ENCODE data around the gene GALNT10. TPM values are rescaled to one million over a fixed set of nuclear protein-coding genes. Genes with fewer than 3 reads are reported as not detected.
A peak's percentile ranks its signal among the peaks of the same experiment; 100 is the strongest.

The GALNT10 gene
- total and polyA plus RNA-seq, 2 donors (not counting 1 experiment from before 2014, with no cell fraction given) = 18.3 to 35.8 TPM

DNA sequence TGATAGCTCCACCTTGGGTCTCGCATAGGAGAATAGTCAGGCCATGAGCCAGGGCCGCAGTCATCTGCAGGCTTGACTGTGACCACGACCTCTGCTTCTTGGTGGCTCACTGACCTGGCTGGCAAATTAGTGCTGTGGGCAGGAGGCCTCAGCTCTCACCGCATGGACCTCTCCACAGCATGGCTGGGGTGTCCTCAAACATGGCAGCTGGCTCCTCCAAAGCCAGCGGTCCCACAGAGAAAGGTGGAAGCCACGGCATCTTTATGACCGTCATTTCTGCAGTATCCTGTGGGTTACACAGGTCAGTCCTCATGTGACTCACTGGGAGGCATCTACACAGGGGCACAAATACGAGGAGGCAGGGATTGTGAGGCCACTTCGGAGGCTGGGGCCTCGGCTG lies 212.1 kb downstream of the GALNT10 start:
- H2AFZ ChIP-seq (ENCODE audit: low read length) = no peak overlapping the region
- no peak overlapping the region for H3K27ac ChIP-seq (ENCODE audit: insufficient read depth, low read length)
- no peaks in the 10 kb centered on the region for H3K36me3 ChIP-seq (ENCODE audit: control insufficient read depth, insufficient read depth, low read length)
- no peak overlapping the region for H3K4me2 ChIP-seq (ENCODE audit: extremely low read depth, insufficient read depth, low read length)
- H3K27me3 ChIP-seq (ENCODE audit: control insufficient read depth, insufficient read depth, low read length) = no peaks in the 10 kb centered on the region
- DNase-seq (ENCODE audit: low read depth in 2 of 2) = no peak
- H3K4me1 ChIP-seq (ENCODE audit: control insufficient read depth, extremely low read depth, insufficient read depth, low read length) = peaks cover 4% of the 10 kb centered on the region
- TF ChIP-seq, protein P1, sequence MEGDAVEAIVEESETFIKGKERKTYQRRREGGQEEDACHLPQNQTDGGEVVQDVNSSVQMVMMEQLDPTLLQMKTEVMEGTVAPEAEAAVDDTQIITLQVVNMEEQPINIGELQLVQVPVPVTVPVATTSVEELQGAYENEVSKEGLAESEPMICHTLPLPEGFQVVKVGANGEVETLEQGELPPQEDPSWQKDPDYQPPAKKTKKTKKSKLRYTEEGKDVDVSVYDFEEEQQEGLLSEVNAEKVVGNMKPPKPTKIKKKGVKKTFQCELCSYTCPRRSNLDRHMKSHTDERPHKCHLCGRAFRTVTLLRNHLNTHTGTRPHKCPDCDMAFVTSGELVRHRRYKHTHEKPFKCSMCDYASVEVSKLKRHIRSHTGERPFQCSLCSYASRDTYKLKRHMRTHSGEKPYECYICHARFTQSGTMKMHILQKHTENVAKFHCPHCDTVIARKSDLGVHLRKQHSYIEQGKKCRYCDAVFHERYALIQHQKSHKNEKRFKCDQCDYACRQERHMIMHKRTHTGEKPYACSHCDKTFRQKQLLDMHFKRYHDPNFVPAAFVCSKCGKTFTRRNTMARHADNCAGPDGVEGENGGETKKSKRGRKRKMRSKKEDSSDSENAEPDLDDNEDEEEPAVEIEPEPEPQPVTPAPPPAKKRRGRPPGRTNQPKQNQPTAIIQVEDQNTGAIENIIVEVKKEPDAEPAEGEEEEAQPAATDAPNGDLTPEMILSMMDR (conservative IDR thresholded peaks at IDR 0.05 in 1 of 2, IDR thresholded peaks at IDR 0.05 in 1 of 2; ENCODE audit: low read depth in 1 of 2, low read length in 2 of 2) = no peak
- no peak for TF ChIP-seq EZH2 (IDR thresholded peaks at IDR 0.05; ENCODE audit: low read length, missing control alignments)
- H3K9ac ChIP-seq (ENCODE audit: insufficient read depth, low read length) = no peak overlapping the region
- no peak overlapping the region for H3K4me3 ChIP-seq (replicated peaks in 1 of 4; ENCODE audit: control extremely low read depth in 1 of 4, insufficient read depth in 1 of 4, low read depth in 3 of 4, low read length in 4 of 4)
- no peaks in the 10 kb centered on the region for H3K9me3 ChIP-seq (ENCODE audit: control insufficient read depth, insufficient read depth, low read depth, low read length)
- H4K20me1 ChIP-seq (ENCODE audit: control insufficient read depth, extremely low read depth, insufficient read depth, low read length) = peaks cover 2% of the 10 kb centered on the region
- H3K79me2 ChIP-seq (ENCODE audit: control insufficient read depth, insufficient read depth, low read length) = no peaks in the 10 kb centered on the region

DNA sequence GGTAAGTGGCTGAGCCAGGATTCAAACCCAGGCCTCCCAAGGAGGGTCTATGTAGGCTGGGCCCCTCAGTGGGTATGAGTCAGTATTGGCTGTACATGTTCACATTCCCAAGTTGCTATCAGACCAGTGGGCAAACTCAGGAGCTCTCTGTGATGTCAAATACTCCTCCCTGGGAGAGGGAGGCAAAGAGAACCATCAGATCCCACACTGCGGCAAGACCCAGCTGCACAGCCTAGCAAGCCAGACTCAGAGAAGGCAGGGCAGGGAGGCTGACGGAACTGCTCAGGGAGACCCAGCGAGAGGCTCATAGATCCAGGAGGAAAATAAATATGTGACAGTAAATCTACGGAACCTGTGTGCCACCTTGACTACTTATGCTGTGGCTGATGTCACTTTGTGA lies 212.7 kb downstream of the GALNT10 start:
- Histone ChIP-seq H3K9me3 (ENCODE audit: control insufficient read depth, insufficient read depth, low read depth, low read length) (no peaks in the 10 kb centered on the region), H3K9ac (ENCODE audit: insufficient read depth, low read length) (no peak overlapping the region), H3K79me2 (ENCODE audit: control insufficient read depth, insufficient read depth, low read length) (no peaks in the 10 kb centered on the region), H3K4me1 (ENCODE audit: control insufficient read depth, extremely low read depth, insufficient read depth, low read length) (peaks cover 4% of the 10 kb centered on the region), H4K20me1 (ENCODE audit: control insufficient read depth, extremely low read depth, insufficient read depth, low read length) (peaks cover 2% of the 10 kb centered on the region), H3K4me3 (replicated peaks in 1 of 4; ENCODE audit: control extremely low read depth in 1 of 4, insufficient read depth in 1 of 4, low read depth in 3 of 4, low read length in 4 of 4) (no peak overlapping the region), H3K36me3 (ENCODE audit: control insufficient read depth, insufficient read depth, low read length) (no peaks in the 10 kb centered on the region), H2AFZ (ENCODE audit: low read length) (no peak overlapping the region), H3K4me2 (ENCODE audit: extremely low read depth, insufficient read depth, low read length) (no peak overlapping the region), H3K27me3 (ENCODE audit: control insufficient read depth, insufficient read depth, low read length) (no peaks in the 10 kb centered on the region), H3K27ac (ENCODE audit: insufficient read depth, low read length) (no peak overlapping the region)
- DNase-seq (ENCODE audit: low read depth in 2 of 2) = peak in 1 of 2 donors; percentile 40
- TF ChIP-seq, protein P1 (conservative IDR thresholded peaks at IDR 0.05 in 1 of 2, IDR thresholded peaks at IDR 0.05 in 1 of 2; ENCODE audit: low read depth in 1 of 2, low read length in 2 of 2) = no peak

DNA sequence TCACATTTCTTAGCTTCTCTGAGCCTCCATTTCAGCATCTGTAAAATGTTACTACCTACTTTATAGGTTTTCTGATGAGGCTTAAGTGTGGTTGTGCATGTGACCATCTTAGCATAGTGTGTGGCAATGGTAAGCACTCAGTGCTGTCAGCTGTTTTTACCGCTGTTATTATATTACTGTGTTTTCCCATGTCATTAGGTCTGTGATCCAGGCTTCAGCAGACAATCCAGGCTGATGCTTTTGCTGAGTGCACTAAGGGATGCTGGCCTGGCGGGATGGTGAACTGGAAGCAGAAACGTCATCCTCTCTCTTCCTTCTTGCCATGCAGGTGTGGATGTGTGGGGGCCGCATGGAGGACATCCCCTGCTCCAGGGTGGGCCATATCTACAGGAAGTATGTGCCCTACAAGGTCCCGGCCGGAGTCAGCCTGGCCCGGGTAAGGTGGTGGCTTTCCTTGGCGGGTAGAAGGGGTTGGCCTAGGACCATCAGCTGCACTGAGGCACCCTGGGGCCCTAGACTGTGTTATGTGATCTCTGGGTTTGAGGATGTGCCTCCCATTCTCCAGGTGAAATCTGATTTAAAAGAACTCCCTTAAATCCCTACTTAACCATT lies 213.3 kb downstream of the GALNT10 start:
- no peak overlapping the region for H3K4me2 ChIP-seq (ENCODE audit: extremely low read depth, insufficient read depth, low read length)
- H3K36me3 ChIP-seq (ENCODE audit: control insufficient read depth, insufficient read depth, low read length) = no peaks in the 10 kb centered on the region
- no peaks in the 10 kb centered on the region for H3K79me2 ChIP-seq (ENCODE audit: control insufficient read depth, insufficient read depth, low read length)
- H4K20me1 ChIP-seq (ENCODE audit: control insufficient read depth, extremely low read depth, insufficient read depth, low read length) = peaks cover 2% of the 10 kb centered on the region
- DNase-seq (ENCODE audit: low read depth in 2 of 2) = no peak
- no peak overlapping the region for H3K9ac ChIP-seq (ENCODE audit: insufficient read depth, low read length)
- H3K9me3 ChIP-seq (ENCODE audit: control insufficient read depth, insufficient read depth, low read depth, low read length) = no peaks in the 10 kb centered on the region
- TF ChIP-seq EZH2 (IDR thresholded peaks at IDR 0.05; ENCODE audit: low read length, missing control alignments) = no peak
- TF ChIP-seq, protein P1 (conservative IDR thresholded peaks at IDR 0.05 in 1 of 2, IDR thresholded peaks at IDR 0.05 in 1 of 2; ENCODE audit: low read depth in 1 of 2, low read length in 2 of 2) = no peak
- peaks cover 4% of the 10 kb centered on the region for H3K4me1 ChIP-seq (ENCODE audit: control insufficient read depth, extremely low read depth, insufficient read depth, low read length)
- H3K27ac ChIP-seq (ENCODE audit: insufficient read depth, low read length) = no peak overlapping the region
- H3K27me3 ChIP-seq (ENCODE audit: control insufficient read depth, insufficient read depth, low read length) = no peaks in the 10 kb centered on the region
- no peak overlapping the region for H3K4me3 ChIP-seq (replicated peaks in 1 of 4; ENCODE audit: control extremely low read depth in 1 of 4, insufficient read depth in 1 of 4, low read depth in 3 of 4, low read length in 4 of 4)
- H2AFZ ChIP-seq (ENCODE audit: low read length) = no peak overlapping the region

Measured in fibroblast of lung (primary cell).